HG03571 (cell line): ENCODE measurements around the gene CLCN2.

Source experiments
- ATAC-seq: cut with Tn5 transposase; IDR thresholded peaks from one replicate; pipeline ENCODE4 v1.9.1; 2021; ENCODE audit not compliant: unreplicated experiment

Gene CLCN2

GRCh38 chr3:184361932-184362667 lies 695 bp upstream of the CLCN2 start:
- peak; percentile 5 for ATAC-seq

GRCh38 chr3:184360929-184361531 lies 375 bp downstream of the CLCN2 start:
- ATAC-seq, result no peak

- ATAC-seq, result no peak
These were observed 1.1 kb downstream of the CLCN2 start for GRCh38 chr3:184360070-184360928.

GRCh38 chr3:184359610-184360009 lies 1.8 kb downstream of the CLCN2 start:
- ATAC-seq, result no peak

GRCh38 chr3:184358921-184359350 lies 2.5 kb downstream of the CLCN2 start:
- no peak for ATAC-seq

- ATAC-seq, result no peak
These were observed 3.2 kb downstream of the CLCN2 start for GRCh38 chr3:184358124-184358767.

- ATAC-seq, result no peak
These were observed 3.9 kb downstream of the CLCN2 start for GRCh38 chr3:184357248-184358123.

GRCh38 chr3:184355261-184356040 lies 6.0 kb downstream of the CLCN2 start:
- no peak for ATAC-seq

GRCh38 chr3:184354754-184355153 lies 6.7 kb downstream of the CLCN2 start:
- ATAC-seq, result no peak

GRCh38 chr3:184354121-184354728 lies 7.2 kb downstream of the CLCN2 start:
- ATAC-seq, result no peak

- ATAC-seq, result no peak
These were observed 7.9 kb downstream of the CLCN2 start for GRCh38 chr3:184353546-184353941.

GRCh38 chr3:184352897-184353545 lies 8.4 kb downstream of the CLCN2 start:
- ATAC-seq, result no peak

GRCh38 chr3:184352149-184352785 lies 9.1 kb downstream of the CLCN2 start:
- no peak for ATAC-seq

- ATAC-seq, result no peak
These were observed 9.8 kb downstream of the CLCN2 start for GRCh38 chr3:184351511-184352148.

- no peak for ATAC-seq
These were observed 10.8 kb downstream of the CLCN2 start for GRCh38 chr3:184350618-184351017.

- no peak for ATAC-seq
These were observed 11.6 kb downstream of the CLCN2 start for GRCh38 chr3:184349563-184350470.

- ATAC-seq, result no peak
These were observed 13.4 kb downstream of the CLCN2 start for GRCh38 chr3:184348057-184348382.
